Adipocyte (in vitro differentiated cells): Measurements from ENCODE around the gene CFAP46.
"Not testable (repeated sequence)": the region's sequence is repeated elsewhere in the genome, so short reads cannot be mapped to it uniquely, and the experiment has no call there.

Source experiments
- DNase-seq: peaks from one replicate; pipeline ENCODE4 v3.0.0-alpha.2; 2015; ENCODE audit warnings: low read depth
- H3K27me3 ChIP-seq: replicated peaks from 2 replicates; pipeline ENCODE4 v1.7.0; 2013; ENCODE audit warnings: mild to moderate bottlenecking, low read length, moderate library complexity; ENCODE audit not compliant: control insufficient read depth, insufficient read depth
- H3K36me3 ChIP-seq: 2 replicates; pipeline ENCODE4 v1.7.0; 2013; ENCODE audit warnings: low read length, mild to moderate bottlenecking, moderate library complexity; ENCODE audit not compliant: control insufficient read depth, insufficient read depth, severe bottlenecking
- H3K4me1 ChIP-seq: 2 replicates; pipeline ENCODE4 v1.7.0; 2013; ENCODE audit warnings: mild to moderate bottlenecking, low read length, moderate library complexity; ENCODE audit not compliant: control insufficient read depth, insufficient read depth
- H3K4me3 ChIP-seq: 2 replicates; pipeline ENCODE4 v1.7.0; 2013; ENCODE audit warnings: mild to moderate bottlenecking, low read length, moderate library complexity
- H3K9ac ChIP-seq: 2 replicates; pipeline ENCODE4 v1.7.0; 2013; ENCODE audit warnings: mild to moderate bottlenecking, low read length, moderate library complexity
- H3K9me3 ChIP-seq: 2 replicates; pipeline ENCODE4 v1.7.0; 2013; ENCODE audit warnings: mild to moderate bottlenecking, low read length, moderate library complexity; ENCODE audit not compliant: control insufficient read depth

CFAP46 gene

DNA sequence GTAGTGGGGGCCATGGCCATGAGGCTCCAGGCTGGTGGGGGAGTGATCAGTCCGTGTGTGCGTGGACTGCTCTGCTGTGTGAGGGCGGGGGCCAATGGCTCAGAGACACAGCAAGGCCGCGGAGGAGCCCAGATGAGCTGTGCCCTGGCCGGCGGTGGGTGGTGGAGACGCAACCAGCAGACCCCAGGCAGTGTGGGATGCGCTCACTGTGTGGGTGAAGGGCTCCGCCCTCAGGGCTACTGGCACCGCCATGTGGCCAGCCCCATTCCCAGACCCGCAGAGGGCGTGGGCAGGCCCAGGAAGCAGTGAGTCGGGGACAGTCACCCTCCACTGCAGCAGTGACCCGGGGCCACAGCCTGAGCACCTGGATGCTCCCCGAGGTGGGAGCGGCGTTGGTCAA lies 165.5 kb downstream of the CFAP46 start:
- Histone ChIP-seq H3K9me3 (no peaks in the 10 kb centered on the region), H3K36me3 (peaks cover 12% of the 10 kb centered on the region), H3K27me3 (no peaks in the 10 kb centered on the region), H3K9ac (no peak overlapping the region), H3K4me3 (no peak overlapping the region), H3K4me1 (no peaks in the 10 kb centered on the region)
- DNase-seq = no peak

DNA sequence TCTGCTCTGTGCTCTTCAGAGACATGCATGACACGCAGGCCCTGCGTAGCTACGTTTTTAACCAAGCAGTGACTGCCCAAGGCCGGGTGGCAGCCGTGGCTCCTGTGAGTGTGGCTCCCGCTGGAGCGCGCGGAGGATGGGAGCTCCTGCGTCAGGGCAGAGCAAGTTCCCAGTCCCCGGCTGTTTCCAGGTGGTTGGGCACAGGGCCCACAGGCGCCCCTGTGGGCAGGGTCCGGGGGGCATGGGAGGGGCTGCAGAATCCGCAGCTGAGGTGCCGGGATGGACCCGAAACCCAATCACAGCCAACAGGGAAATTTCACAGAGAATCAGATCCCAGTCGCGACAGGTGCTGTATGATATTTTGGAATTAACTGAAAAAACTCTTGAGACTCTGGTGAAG lies 166.2 kb downstream of the CFAP46 start:
- no peak overlapping the region for H3K4me3 ChIP-seq
- no peaks in the 10 kb centered on the region for H3K4me1 ChIP-seq
- H3K36me3 ChIP-seq = peaks cover 10% of the 10 kb centered on the region
- H3K27me3 ChIP-seq = no peaks in the 10 kb centered on the region
- DNase-seq = no peak
- H3K9me3 ChIP-seq = no peaks in the 10 kb centered on the region
- no peak overlapping the region for H3K9ac ChIP-seq

DNA sequence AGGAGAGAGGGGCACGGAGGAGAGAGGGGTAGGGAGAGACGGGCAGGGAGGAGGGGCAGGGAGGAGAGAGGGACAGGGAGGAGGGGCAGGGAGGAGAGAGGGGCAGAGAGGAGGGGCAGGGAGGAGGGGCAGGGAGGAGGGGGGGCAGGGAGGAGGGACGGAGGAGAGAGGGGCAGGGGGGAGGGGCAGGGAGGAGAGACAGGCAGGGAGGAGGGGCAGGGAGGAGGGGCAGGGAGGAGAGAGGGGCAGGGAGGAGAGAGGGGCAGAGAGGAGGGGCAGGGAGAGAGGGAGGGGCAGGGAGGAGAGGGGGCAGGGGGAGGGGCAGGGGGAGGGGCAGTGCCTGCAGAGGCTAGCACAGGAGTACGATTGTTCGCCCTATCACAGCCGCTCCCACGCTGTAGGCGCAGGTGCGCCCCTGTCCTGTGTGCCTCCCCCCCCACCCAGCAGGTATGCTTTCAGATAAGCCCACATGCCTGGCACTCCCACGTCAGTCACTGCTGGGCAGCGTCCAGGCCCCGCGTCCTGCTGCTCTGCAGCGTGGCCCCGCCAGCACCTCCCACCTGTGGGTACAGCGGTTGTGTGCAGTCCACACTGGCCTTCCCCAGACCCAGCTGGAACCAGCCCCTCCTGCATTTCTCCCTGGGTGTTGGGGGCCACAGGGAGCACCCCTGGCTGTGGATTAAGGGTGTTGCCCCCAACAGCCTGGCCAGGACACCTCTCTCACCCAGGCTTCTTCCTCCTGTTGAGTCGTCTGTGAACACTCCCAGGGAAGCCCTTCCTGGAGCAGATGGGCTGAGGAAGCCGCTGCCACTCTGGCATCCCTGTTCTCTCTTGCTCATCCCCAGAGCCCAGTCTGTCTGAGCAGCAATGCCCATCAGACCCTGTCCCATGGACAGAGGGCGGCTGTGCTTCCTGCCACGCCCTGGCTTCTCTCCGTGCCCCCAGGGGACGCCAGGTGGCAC lies 167.2 kb downstream of the CFAP46 start:
- DNase-seq = no peak
- no peaks in the 10 kb centered on the region for H3K27me3 ChIP-seq
- H3K4me1 ChIP-seq = no peaks in the 10 kb centered on the region
- peaks cover 8% of the 10 kb centered on the region for H3K36me3 ChIP-seq
- no peak overlapping the region for H3K4me3 ChIP-seq
- H3K9ac ChIP-seq = no peak overlapping the region
- H3K9me3 ChIP-seq = no peaks in the 10 kb centered on the region

DNA sequence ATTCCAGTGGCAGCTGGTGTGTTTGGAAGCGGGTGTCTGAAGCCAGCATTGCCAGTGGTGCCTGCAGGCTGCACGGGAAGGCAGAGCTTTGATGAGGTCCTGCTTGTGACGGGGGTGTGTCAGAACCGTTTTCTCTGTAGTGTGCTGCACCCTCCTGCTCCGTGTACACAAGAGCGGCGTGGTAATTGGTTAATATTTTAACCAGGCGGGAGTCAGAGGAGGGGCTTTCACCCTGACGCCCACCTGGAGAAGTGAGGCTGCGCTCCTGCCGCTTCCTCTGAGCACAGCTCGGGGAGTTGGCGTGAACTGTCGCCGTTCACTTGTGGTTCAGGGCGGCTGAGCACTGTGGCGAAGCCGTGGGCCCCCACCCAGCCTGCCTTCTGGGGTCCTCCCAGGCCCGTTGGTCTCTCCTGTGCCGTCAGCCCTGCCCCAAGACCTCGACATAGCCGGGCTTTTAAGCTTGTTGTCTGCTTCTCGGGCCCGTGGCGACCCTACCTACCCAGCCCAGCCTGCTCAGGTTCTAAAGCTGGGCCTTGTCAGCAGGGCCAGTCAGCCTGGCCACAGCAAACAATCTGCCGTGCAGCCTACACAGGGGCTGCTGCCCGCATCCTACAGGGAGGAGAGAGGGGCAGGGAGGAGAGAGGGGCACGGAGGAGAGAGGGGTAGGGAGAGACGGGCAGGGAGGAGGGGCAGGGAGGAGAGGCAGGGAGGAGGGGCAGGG lies 168.0 kb downstream of the CFAP46 start:
- peaks cover 6% of the 10 kb centered on the region for H3K36me3 ChIP-seq
- H3K9ac ChIP-seq = no peak overlapping the region
- H3K4me1 ChIP-seq = no peaks in the 10 kb centered on the region
- H3K9me3 ChIP-seq = no peaks in the 10 kb centered on the region
- H3K27me3 ChIP-seq = no peaks in the 10 kb centered on the region
- no peak for DNase-seq
- H3K4me3 ChIP-seq = no peak overlapping the region

DNA sequence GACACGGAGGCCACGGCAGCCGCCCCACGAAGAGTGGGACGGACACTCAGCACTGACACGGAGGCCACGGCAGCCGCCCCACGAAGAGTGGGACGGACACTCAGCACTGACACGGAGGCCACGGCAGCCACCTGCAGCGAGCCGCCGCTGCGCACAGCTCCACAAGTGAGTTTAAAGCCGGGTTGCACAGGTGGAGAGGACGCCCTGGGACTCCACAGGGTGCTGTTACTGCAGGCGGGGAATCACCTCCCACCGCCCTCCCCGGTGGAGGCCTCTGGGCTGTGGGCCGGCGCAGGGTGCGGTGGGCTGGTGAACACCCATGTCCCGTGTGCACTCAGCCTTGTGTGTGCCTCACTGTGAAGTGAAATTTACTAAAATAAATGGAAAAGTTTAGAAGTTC lies 169.6 kb downstream of the CFAP46 start:
- H3K9ac ChIP-seq = not testable (repeated sequence)

DNA sequence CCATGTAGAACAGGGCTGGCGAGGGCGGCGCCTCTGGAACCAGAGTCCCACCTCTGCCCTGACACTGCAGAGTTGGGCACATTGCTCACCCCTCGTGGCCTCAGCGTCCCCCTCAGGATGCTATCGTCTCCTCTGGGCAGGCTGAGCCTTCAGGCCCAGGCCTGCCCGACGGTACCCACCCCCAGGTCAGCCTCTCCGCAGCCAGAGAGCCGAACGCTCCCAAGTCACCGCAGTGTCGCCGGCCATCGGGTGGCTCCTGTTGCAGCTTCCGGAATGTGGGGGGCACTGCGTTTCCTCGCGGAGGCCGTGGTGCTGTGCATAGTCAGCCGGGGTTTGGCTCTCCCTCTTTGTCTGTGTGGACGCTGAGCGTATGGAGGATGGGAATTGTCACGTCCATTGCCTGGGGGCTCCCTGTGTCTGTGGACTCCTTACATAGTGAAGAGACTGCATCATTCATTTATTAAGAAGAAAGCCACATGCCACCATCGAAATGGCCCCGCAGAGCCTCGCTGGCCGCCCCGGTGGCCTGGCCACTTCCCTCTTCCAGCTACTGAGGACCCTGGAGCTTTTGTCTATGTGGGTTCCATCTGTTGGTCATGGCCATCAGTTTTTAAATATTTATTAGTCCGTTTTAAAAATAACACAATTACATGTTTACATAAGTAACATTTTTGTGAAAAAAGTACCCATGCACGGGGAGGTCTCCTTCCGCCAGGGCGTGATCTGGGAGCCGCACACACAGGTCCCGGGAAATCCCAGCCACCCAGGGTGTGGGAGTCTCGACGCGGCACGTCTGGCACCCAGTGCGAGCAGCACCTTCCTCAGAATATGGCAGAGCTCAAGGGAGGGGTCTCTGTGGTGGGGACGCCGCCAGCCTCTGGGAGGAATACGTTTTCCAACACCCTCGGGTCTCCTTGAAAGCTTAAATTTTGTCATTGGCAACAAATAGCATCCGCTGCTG lies 172.0 kb downstream of the CFAP46 start:
- H3K4me1 ChIP-seq = no peaks in the 10 kb centered on the region
- no peak overlapping the region for H3K4me3 ChIP-seq
- H3K27me3 ChIP-seq = no peaks in the 10 kb centered on the region
- DNase-seq = no peak
- no peaks in the 10 kb centered on the region for H3K9me3 ChIP-seq
- H3K36me3 ChIP-seq = peaks cover 8% of the 10 kb centered on the region
- H3K9ac ChIP-seq = no peak overlapping the region

More for the DNA sequence above, 169.6 kb downstream of the CFAP46 start:
- not testable (repeated sequence) for H3K4me1 ChIP-seq, H3K27me3 ChIP-seq, H3K4me3 ChIP-seq, H3K9me3 ChIP-seq, DNase-seq
- H3K36me3 ChIP-seq = peaks cover 11% of the 10 kb centered on the region

DNA sequence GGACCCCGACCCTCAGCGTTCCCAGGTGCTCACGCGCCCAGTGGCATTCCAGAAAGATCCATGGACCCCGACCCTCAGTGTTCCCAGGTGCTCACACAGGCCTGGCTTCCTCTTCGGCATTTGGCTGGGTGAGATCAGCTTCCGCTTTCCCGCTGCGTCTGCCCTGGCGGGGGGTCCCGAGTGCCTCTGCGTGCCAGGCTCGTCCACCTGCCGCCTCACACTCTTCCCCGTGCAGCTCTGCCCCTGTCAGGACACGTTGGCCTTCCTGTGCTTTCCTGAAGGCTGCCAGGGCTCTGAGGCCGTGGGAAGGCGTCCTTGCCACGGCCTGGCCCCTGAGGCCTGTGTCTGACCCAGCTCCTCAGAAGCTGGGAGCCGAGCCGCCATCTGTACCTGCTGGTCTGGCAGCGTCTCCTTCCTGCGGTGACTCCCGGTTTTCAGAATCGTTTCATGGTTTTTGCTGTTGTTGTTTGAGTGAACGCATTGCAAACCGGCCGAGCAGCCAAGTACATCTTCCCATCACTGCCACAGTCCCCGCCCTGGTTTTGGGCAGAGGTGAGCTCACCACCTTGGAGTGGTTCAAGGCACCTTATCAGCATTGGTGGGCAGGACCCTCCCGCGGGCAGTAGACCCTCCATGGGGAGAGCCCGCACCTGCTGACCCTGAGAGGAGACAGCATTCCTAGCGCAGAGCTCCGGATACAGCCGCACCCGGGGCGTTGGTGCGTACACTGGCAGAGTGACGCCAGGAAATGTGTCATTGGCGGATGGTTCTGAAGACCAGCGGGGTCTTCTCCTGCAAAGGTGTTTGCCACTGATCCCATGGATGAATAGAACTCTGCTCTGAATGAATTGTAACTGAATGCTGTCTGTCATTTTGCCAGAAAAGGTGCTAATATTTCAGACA lies 173.8 kb downstream of the CFAP46 start:
- H3K4me1 ChIP-seq = no peaks in the 10 kb centered on the region

DNA sequence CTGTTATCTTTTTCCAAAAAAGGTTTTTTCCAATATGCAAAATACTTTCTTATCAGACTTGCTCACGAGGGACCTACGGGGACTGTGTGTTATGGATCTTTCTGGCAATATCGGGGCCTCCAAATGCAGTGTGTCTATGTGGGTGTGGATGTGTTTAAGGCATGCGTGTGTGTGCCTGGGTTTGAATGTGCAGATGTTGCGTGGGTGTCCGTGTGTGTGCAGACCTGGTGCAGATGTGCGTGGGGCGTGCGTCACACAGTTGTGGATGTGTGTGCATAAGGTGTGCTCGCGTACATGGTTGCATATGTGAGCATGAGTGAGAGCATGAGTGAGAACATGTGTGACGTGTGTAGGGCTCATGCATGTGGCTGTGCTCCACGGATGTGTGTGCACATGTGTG lies 176.1 kb downstream of the CFAP46 start:
- Histone ChIP-seq H3K4me3 (no peak overlapping the region), H3K9ac (no peak overlapping the region), H3K9me3 (no peaks in the 10 kb centered on the region), H3K27me3 (no peaks in the 10 kb centered on the region), H3K4me1 (no peaks in the 10 kb centered on the region), H3K36me3 (peaks cover 8% of the 10 kb centered on the region)
- no peak for DNase-seq

More for the DNA sequence above, 173.8 kb downstream of the CFAP46 start:
- Histone ChIP-seq H3K9ac (no peak overlapping the region), H3K36me3 (peaks cover 8% of the 10 kb centered on the region), H3K27me3 (no peaks in the 10 kb centered on the region), H3K9me3 (no peaks in the 10 kb centered on the region), H3K4me3 (no peak overlapping the region)
- DNase-seq = no peak

DNA sequence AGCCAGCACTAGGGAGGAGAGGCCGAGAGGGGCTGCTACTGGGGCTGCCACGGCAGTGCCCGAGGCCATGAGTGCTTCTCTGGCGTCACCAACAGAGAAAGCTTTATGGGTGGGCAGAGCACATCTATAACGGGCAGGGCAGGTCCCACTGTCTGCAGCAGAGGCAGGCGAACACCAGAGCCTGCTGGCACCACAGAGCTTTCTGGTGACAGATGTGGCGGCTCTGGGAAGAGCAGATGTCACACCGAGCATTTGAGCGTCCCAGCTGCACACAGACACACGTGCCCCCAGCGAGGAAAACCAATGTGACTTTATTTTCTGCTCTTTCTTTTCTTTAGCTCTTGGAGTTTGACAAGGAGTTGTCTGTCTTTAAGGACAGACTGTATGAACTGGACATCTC lies 176.9 kb downstream of the CFAP46 start:
- no peak for DNase-seq
- no peaks in the 10 kb centered on the region for H3K9me3 ChIP-seq
- no peaks in the 10 kb centered on the region for H3K27me3 ChIP-seq
- H3K9ac ChIP-seq = no peak overlapping the region
- H3K4me1 ChIP-seq = no peaks in the 10 kb centered on the region
- peaks cover 16% of the 10 kb centered on the region for H3K36me3 ChIP-seq
- no peak overlapping the region for H3K4me3 ChIP-seq

DNA sequence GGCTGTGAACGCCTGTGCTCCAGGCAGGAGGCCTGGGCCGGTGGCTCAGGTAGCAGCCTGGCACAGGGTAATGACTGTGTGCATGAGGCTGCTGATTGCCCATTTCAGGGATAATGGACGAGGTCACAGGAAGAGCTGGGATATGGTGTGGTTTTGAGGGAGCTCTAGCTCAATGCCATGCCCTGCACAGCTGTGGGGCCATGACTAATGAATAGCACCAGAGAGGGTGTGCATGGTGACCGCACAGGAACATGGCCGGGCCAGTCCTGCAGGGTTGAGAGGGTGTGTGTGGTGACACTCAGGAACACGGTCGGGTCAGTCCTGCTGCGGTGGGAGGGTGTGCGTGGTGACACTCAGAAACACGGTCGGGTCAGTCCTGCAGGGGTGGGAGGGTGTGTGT lies 178.3 kb downstream of the CFAP46 start:
- peaks cover 14% of the 10 kb centered on the region for H3K36me3 ChIP-seq

More for the DNA sequence above, 178.3 kb downstream of the CFAP46 start:
- Histone ChIP-seq H3K4me1 (no peaks in the 10 kb centered on the region), H3K9ac (no peak overlapping the region), H3K9me3 (no peaks in the 10 kb centered on the region), H3K27me3 (no peaks in the 10 kb centered on the region), H3K4me3 (no peak overlapping the region)
- no peak for DNase-seq
